Caki2 (cell line): ENCODE results near the gene CHGA. TPM values are rescaled to one million over a fixed set of nuclear protein-coding genes. Genes with fewer than 3 reads are reported as not detected.

Experiments used
- DNase-seq: peaks from one replicate; pipeline ENCODE4 v3.0.0-alpha.2; 2015; ENCODE audit warnings: low read depth
- in situ Hi-C: cut with HindIII; loops from 2 replicates; pipeline ENCODE4 v1.10.0; 2016; ENCODE audit warnings: low sequenced_read_pairs, low pct_unique_long_range_greater_than_20kb, mixed read lengths
- total RNA-seq: library from RNA; depleted of rRNA; stranded (reverse); fragments of >200 nt; shearing (Covaris generic); gene quantifications from 2 replicates; pipeline ENCODE4 v1.2.3, GENCODE V29; 2014; ENCODE audit warnings: low replicate concordance

The CHGA gene
- total RNA-seq, 1 experiment from 2014 or later: 123 TPM

DNA sequence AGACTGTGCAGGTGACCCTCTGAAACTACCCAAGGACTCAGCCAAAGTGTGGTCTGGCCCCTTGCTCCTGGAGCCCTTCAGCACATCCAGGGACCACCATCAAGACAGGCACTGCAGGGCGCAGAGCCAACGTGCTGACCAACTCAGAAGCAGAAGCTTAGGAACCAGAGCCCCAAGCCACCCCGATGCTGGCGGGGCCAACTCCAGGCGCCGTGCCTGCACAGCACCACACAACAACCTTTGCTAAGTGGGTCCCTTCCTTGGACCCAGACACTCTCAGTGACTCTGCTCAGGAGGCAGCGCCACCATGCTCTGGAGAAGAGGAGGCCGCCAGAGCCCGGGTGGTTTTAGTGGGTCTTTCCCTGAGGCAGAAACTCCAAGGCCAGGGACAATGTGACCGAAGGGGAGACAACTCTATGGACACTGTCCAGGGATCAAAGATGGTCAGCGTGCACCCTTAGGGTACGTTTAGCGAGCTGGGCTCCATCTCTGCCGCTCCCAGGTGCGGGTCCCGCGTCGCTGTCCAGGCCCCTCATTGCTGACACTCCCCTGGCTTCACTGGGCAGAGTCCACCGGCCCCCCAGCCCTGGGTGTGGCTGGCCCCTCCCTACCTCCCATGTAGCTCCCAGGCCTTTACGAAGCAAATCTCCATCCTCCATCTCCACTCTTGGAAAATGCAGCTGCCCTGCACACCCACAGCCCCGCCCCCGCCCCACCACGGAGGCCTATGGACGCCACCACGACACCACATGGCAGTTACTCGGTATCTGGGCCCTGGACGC, 16.1 kb downstream of the CHGA start:
- in situ Hi-C loops: no loop called here

DNA sequence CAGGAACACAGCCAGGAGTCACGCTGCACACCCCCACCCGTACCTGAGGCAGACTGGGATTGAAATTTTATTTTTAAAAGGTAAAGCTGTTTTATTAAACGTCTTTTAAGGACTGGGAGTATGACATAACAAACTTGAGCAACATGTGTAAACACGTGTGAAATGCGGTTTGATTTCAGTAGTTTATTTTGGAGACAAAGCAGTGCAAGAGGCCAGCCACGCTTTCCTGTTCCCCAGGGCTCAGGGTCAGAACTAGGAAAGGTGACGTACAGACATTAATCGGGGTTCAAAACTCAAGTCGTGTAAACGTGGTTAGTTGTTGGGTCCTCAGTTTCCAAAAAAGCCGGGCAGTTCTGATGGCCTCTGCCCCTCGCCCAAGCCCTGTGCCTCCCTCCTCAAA, 16.7 kb downstream of the CHGA start:
- in situ Hi-C loops: no loop called here
- no peak for DNase-seq

More for the DNA sequence above, 16.1 kb downstream of the CHGA start:
- no peak for DNase-seq

DNA sequence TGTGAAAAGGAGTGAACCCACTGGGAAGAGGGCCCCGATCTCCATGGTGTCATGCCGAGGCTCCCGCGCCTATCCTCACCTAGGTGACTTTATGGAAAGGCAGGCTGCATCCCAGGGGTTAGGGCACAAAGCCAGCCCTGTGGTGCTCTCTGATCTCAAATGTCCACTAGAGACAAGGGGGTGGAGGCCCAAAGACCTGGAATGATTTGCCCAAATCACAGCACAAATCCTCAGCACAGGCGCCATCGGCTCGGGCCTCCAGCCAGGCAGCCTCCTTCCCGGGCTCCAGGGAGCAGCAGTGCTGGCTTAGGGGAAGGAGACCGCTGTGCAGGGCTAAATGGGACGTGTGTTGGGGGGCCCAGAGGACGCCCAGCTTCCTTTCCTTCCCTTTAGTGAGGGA, 17.6 kb downstream of the CHGA start:
- in situ Hi-C loops: no loop called here
- DNase-seq: no peak

DNA sequence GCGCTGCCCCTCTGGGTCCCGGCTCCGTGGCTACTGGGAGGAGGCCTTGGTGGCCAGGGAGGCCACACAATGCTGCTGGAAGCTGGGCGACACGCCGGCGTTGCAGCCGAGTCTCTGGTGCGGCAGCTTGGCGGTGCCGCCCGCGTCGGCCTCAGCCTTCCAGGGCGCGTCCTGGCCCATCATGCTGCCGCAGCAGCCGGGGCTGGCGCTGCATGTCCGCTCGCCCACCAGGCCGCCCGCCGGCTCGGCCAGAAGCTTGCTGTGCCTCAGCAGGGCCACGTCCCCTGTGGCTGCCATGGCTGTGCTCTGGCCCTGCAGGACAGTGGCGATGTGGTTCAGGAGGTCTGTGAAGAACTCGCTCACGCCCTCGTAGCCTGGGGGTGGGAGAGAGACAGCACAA, 18.6 kb downstream of the CHGA start:
- DNase-seq: no peak
- in situ Hi-C loops: no loop called here

DNA sequence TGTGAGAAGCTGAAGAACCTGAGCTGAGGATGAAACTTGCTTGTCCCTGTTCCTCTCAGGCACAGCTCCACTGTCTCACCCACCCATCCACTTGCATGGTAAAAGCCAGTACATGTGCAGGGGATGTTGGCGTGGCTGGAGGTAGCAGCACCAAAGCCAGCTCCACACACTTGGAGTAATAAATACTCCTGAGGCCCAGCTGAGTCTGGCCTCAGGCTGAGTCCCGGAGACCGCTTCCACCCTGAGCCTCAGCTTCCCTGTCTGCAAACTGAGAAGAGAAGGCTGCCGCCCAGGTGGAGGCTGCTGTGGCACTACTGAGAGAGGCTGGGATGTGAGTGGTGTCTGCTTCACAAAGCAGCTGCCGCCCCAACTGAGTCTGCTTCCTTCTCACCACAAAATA, 19.2 kb downstream of the CHGA start:
- in situ Hi-C loops: no loop called here
- DNase-seq: no peak

DNA sequence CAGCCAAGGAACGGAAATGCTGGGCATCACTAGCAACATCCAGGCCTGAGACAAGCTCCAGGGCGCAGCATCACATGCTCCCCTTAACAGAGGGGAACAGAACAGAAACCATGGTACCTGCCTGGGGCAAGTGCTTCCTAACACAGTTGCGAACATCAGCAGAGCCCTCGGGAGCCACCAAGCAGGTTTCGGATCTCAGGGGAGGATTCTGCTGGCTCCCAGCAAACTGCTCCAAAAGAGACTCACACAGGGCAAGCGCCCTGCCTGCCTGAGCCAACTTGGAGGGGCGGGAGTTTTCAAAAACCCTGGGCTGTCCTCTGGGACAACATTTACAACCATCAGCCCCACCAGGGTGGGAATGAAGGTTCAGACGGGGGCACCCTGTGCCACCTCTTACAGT, 19.6 kb downstream of the CHGA start:
- no peak for DNase-seq
- in situ Hi-C loops: no loop called here

DNA sequence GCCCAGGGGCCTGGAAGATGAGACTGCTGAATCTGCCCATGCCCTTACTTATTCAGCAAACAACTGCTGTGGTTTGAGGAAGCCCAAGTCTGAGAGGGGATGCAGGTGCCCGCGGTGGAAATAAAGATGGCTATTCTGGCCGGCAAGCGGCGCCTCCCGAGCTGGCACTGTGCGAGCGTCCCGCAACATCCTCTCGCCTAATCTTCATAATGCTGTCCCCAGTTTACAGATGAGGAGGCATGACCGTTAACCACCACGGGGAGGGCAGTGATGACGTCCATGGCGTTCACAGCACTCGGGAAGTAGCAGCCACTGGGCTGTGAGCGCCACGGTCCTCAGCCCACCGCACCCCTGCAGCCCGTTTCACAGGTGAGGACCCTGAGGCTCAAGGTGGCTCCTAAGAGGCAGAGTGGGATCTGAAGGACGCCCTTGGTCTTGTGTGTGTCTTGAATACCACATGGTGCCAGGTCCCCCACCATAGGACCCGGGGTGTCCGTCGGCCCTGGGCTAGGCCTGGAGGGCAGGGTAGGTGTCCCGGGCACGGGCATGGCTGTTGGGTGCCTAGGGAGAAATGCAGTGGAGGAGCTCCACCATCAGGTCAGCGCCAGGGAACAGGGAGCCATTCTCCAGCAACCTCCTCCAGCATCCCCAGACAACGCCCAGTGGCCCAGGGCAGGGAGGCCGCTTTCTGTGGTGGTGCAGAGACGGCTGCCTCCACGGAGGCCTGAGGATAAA, 20.2 kb downstream of the CHGA start:
- DNase-seq: no peak
- in situ Hi-C loops: no loop called here

DNA sequence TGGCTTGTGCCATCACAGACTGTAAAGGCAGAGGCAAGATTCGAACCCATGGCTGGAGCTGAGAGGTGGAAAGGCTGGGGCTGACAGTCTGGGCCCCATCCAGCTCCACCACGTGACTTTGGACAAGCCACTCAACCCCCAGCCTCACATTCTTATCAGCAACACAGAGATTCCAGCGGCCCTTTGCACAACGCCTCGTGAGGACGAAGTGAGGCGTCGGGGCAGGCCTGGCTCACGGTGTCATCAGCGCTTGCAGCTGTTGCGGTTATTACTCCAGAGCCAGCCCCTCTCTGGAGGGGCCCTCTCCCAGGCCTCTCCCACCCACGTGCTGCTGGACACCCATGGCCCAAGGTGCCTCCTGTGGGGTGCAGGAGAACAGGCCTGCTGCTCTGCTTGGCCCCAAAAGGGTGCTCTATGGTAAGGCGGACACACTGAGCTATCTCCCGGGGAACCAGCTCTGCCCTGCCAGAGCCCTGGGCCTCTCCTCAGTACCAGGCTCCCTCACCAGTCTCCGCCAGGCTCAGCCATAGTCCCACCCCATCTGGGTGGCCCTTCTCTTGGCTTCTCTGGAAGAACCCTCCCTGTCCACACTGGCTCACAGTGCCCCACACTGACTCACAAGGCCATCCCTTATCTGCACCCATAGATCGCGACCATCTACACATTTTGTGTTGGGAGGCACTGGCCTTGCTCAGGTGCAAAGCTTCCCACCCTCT, 21.1 kb downstream of the CHGA start:
- in situ Hi-C loops: no loop called here
- no peak for DNase-seq

DNA sequence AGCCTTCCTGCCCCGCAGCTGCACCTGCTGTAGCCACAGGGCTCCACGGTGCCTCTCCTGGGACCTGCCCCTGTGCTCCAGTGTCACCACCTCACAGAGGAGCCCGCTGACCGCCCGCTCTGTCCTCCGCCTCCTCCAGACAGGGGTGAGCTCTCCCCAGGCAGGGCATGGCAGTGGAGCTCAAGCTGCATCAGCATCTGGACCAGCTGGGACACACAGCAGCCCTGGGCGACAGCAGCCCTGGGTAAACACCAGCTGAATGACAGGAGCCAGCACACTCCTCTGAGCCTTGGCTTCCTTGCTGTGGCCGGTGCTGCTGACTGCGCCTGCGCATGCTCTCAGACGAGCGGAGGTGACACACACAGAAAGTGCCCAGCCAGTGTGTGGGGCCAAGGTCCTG, 22.0 kb downstream of the CHGA start:
- no peak for DNase-seq
- in situ Hi-C loops: no loop called here

DNA sequence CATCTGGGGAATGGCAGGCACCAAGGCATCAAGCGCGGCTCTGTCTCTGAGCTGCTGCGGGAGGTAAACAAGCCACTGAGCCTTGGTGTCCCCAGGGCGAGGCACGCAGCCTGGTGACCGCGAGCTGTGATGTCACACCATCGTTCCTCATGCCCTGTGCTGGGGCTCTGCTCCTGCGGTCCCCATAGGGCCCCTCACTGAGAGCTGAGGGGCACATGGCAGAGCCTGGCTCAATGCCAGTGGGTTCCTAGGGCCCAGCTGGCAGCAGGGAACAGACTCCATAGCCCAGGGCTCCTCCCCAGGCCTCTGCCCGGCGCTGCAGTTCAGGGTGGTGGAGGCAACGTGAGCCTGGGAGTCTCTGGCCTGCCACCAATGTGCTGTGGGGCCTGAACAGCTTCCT, 22.6 kb downstream of the CHGA start:
- no peak for DNase-seq
- in situ Hi-C loops: no loop called here

DNA sequence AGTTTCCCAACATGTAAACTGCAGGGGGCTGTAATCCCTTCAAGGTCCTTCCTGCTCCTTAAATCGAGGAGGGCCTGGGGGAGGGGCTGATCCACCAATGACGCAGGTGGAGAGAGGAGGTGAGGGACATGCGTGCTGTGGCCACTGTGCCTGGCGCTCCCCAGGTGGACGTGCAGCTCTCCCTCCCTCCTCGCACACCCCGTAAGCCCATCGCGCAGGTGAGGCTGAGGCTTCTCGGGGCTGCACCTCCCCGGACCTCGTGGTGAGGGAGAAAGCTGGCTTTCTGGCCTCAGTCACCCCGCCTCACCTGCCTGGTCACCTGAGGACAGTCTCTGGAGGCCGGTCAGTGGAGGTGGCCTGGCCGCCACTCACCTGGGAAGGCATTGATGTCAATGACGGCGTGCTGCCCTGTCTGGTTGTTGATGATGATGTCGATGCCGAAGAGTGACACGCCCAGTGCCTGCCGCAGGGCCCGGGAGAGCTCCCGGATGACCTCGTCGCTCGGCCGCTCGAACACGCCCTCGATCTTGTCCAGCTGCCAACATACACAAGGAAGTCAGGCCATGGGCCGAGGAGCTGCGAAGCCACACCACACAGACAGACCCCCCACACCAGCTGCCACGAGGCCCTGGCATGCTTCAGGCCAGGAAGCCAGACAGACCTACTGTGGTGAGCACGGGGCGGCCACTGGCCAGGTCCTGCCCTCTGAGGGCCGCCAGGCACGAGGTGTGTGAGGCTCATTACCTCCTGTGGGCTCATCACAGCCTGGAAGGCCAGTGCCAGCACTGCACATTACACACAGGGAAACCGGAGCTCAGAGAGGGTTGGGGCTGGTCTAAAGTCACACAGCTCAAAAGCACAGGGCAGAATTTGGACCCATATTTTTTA, 23.3 kb downstream of the CHGA start:
- peak; percentile 97 for DNase-seq
- in situ Hi-C loops: no loop called here

DNA sequence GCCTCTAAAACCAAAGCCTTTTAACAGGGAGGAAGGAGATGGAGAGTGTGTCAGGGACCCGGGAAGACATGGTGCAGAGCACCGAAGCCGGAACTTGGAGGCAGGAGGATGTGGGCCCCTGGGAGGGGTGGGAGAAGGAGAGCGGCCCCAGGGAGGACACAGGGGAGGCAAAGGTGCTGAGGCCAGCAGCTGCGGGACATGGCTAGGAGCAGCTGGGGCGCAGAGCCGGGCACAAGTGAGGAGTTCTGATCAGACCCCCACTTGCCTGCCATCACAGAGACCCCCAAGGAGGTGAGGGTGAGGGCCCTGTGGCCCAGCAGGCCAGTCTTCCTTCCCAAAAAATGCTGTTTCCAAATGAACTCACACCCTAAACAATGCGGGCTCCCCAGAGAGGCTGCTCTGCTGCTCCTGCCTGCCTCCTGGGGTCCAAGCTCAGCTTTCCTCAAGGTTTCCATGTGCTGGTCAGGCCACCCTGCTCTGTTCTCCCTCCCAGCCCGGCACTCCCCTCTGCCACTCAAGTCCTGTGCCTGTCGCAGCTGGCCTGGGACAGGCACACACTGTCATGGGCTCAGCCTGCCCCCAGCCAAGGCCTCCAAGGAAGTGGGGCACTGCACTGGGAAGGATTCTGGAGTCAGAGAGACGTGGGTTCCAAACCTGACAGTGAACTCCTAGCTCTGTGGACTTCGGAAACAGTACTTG, 24.0 kb downstream of the CHGA start:
- in situ Hi-C loops: no loop called here
- no peak for DNase-seq

DNA sequence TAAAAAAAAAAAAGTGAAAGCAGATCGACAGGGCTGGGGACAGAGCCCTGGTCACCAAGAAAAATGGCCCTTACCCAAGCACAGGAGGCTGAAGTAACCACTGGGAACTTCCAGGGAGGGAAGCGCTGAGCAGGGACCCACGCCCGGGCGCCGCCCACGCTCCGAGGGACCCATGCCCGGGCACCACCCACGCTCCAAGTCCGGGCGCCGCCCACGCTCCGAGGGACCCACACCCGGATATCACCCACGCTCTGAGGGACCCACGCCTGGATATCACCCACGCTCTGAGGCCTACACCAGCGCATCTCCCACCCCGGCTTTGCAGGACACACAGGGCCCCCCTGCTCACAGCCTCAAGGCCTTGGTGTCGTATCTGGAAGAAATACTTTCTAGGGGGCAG, 25.7 kb downstream of the CHGA start:
- in situ Hi-C loops: no loop called here
- no peak for DNase-seq

DNA sequence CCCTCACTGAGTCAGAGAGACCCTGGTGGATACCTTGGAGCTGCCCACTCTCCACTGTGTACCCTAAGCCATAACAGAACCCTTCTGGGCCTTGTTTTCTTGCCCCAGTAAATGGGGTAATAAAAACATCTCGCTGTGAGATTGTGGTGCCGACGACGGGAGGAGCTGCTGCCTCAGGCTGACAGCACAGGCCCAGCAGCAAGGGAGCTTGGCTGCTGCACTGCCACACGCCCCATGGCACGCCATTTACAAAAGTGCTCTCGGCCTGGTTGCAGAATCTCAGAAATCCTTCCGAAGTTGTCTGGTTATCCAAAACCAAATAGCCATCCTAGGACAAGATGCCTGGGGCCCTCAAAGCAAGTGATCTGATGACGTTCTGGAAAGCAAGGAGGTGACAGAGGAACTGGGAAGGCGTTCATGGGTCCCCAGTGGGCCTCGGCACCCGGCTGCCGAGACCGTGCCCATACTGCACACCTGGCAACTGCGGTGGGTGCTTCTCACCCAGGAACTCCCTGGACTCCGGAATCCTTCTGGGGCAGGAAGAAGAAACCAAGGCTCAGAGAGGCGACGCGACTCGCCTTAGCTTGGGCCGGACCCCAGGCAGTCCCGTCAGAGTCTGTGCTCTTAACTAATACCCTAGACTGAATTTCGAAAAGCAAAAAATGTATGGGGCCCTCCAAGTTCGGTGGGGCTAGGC, 26.7 kb downstream of the CHGA start:
- in situ Hi-C loops: no loop called here
- DNase-seq: no peak

DNA sequence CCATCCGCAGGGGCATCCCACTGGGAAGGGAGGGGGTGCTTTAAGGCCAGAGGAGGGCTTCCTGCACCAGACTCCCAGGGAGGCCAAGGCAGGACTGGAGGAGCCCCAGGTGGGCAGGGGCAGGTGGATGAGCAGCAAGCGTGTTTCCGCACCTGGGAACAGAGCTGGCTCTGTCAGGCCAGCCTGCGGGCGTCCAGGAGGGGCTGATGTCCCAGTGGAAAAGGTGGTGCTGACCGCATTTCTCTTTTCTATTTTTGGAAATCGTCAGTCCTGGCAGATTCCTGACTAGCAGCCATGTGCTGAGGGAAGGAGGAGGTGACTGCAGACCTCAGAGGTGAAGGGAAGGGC, 27.2 kb downstream of the CHGA start:
- in situ Hi-C loops: no loop called here

DNA sequence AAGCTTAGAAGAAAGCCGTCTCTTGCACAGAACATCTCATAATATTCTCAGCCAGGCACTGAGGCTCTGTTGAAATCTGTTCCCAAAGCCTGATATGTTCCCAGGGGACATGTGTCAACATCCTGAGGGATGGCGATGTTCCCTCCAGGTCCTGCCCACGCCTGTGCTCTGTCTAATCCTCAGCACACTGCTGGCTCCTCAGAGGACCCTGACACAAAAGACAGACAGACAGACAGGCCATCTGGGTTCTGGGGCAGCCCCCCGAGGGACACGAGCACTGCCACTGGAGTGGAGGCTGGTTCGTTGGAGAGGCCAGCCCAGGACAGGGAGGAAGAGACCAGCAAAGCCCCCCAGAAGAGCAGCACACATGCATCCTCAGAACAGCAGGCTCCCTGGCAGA, 27.8 kb downstream of the CHGA start:
- in situ Hi-C loops: no loop called here
- no peak for DNase-seq

More for the DNA sequence above, 27.2 kb downstream of the CHGA start:
- DNase-seq: no peak

DNA sequence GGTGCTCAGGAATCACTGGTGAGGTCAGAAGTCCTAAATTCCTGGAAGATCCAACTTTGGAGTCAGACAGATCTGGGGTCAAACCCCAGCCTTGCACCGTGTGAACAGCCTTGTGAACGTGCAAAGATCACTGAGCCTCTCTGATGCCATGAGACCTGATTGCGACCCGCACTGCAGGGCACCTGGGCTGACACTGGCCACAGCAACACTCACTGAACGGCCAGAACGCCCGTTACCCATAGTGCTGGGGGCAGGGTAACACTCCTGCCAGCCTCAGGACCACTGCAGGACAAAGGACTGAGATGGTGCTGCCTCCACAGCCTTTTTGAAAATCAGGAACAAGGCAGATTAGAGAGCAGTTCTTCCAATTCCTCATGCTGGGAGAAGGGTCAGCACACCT, 28.3 kb downstream of the CHGA start:
- in situ Hi-C loops: no loop called here
- DNase-seq: no peak
